H1 (cell line): Measurements from ENCODE around the gene MACROD2. TPM values are rescaled to one million over a fixed set of nuclear protein-coding genes. Genes with fewer than 3 reads are reported as not detected.

Experiments used
- CEBPB ChIP-seq: IDR thresholded peaks from 2 replicates; pipeline ENCODE4 v1.6.1; 2012; ENCODE audit warnings: low read depth, low read length
- CHD1 ChIP-seq: IDR thresholded peaks from 2 replicates; pipeline ENCODE4 v1.6.1; 2012; ENCODE audit warnings: low read depth, low read length, improper control_type of control experiment
- GABPA ChIP-seq: IDR thresholded peaks from 2 replicates; pipeline ENCODE4 v1.6.1; 2011; ENCODE audit warnings: mild to moderate bottlenecking, low read length, moderate library complexity, borderline replicate concordance; ENCODE audit not compliant: insufficient read depth
- KDM4A ChIP-seq: IDR thresholded peaks from one replicate; pipeline ENCODE4 v1.7.1; 2012; ENCODE audit warnings: low read depth, mild to moderate bottlenecking, moderate library complexity, low read length, inconsistent platforms; ENCODE audit not compliant: severe bottlenecking
- NANOG ChIP-seq: IDR thresholded peaks from 2 replicates; pipeline ENCODE4 v1.6.1; 2011; ENCODE audit warnings: low read length, low read depth, mild to moderate bottlenecking, inconsistent platforms; ENCODE audit not compliant: insufficient read depth, poor library complexity, severe bottlenecking
- PHF8 ChIP-seq: fragments of 200-600 bp; sonication (generic); conservative IDR thresholded peaks from 2 replicates; pipeline ENCODE4 v1.7.1; 2012; ENCODE audit warnings: low read depth, mild to moderate bottlenecking, inconsistent platforms, low read length, moderate library complexity
- SIRT6 ChIP-seq: IDR thresholded peaks from one replicate; pipeline ENCODE4 v1.7.1; 2012; ENCODE audit warnings: low read length, inconsistent platforms
- SP2 ChIP-seq: IDR thresholded peaks from 2 replicates; pipeline ENCODE4 v1.6.1; 2012; ENCODE audit warnings: mild to moderate bottlenecking, low read length, inconsistent platforms
- polyA plus RNA-seq, 7 experiments: library from polyadenylated mRNA; depleted of rRNA in 3 of 7; stranded (reverse) in 5 of 7; unstranded in 2 of 7; fragments of >200 nt in 5 of 7; fragments of 200-250 nt in 2 of 7; gene quantifications; 1 replicate in 5 of 7; 2 replicates in 1 of 7; 4 replicates in 1 of 7; pipeline versions ENCODE4 v1.2.1 to v1.2.3, GENCODE V29; 2011 to 2013; ENCODE audit warnings: missing spikeins in 2 of 7, mixed read lengths in 2 of 7
- total RNA-seq: library from RNA; stranded (reverse); fragmentation: NEBNext Ultra II Directional; extraction: Animal tissue kit (Norgen Biotek cat#: 25700); gene quantifications from 2 replicates; pipeline ENCODE4 v1.2.1, GENCODE V29; 2021

The MACROD2 gene
- total and polyA plus RNA-seq, 2 of the 8 experiments (the other 6 are each of a cell fraction or from before 2014, with no cell fraction given) = 0.70 to 3.9 TPM

DNA sequence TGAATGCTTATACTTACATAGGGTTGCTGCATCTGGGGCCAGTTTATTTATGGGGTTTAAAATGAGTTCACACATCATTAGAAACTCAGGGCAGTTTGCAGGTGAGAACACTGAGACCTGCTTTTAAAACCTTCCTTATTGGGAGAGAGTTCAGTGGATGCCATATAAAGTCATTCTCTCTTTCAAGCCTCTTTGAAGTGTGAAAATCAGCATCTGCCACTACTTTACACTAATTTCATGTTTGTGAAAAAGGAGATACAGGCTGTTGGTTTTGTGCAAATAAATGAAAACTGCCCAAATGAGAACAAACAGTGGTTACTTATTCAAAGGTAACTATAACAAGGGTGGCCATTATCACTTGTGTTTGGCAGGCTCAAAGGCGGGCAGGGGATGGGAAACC, 2047.4 kb downstream of the MACROD2 start (continued):
- TF ChIP-seq PHF8 (no peak), GABPA (no peak), CHD1 (no peak), KDM4A (no peak), SIRT6 (no peak), NANOG (no peak), CEBPB (no peak), SP2 (no peak)
- TF ChIP-seq, all 59 proteins: peak for 0
